Suppressor macrophage (primary cell): ENCODE results near the gene COQ2.

ENCODE experiments used
- DNase-seq, 4 experiments: peaks; one replicate each; pipeline ENCODE4 v3.0.0-alpha.2; 2020 to 2022

COQ2 gene

GRCh38 chr4:83216959-83217683 is 67.5 kb downstream of the COQ2 start:
- no peak for DNase-seq

DNA sequence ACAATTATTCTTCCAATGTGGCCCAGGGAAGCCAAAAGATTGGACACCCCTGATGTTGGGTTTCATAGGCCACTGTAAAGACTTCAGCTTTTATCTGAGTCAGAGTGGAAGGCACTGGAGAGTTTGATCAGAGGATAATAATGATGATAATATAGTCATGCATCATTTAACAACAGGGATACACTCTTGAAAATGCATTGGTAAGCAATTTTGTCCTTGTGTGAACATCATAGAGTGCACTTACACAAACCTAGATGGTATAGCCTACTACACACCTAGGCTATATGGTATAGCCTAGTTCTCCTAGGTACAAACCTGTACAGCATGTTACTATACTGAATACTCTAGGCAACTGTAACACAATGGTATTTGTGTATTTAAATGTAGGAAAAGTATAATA is 70.5 kb downstream of the COQ2 start:
- DNase-seq, result no peak
